H1 (cell line): ENCODE measurements around the gene CAB39L. TPM values are rescaled to one million over a fixed set of nuclear protein-coding genes. Genes with fewer than 3 reads are reported as not detected.

Experiments used
- CTCF ChIA-PET: fragments of 300-600 bp; sonication (Branson Sonifier 250); formaldehyde crosslinking; loops from one replicate; lab custom pipeline; 2021; ENCODE audit not compliant: partially characterized antibody; lab: Charles Lee
- POLR2A ChIA-PET: fragments of 300-600 bp; sonication (Branson Sonifier 250); formaldehyde crosslinking; loops from one replicate; lab custom pipeline; 2021; ENCODE audit warnings: inconsistent platforms; ENCODE audit not compliant: partially characterized antibody; lab: Charles Lee
- DNase-seq, 2 experiments: peaks; one replicate each; pipeline versions ENCODE4 v3.0.0 to v3.0.0-alpha.2; 2010 to 2022; ENCODE audit warnings: low spot score in 2 of 2, low read depth in 1 of 2, mixed read lengths in 1 of 2
- FAIRE-seq: peaks from 2 replicates; lab custom pipeline; 2011; peaks lifted over from hg19 to GRCh38; lab: Jason Lieb, UNC
- H2AFZ ChIP-seq: 2 replicates; pipeline ENCODE4 v1.8.1; 2012; ENCODE audit warnings: low read length, inconsistent platforms
- H2AK5ac ChIP-seq: 2 replicates; pipeline ENCODE4 v1.6.1; 2013; ENCODE audit warnings: low read depth, low read length
- H2BK120ac ChIP-seq: replicated peaks from 2 replicates; pipeline ENCODE3; 2013; ENCODE audit warnings: low read depth, low read length, inconsistent platforms
- H2BK12ac ChIP-seq: 2 replicates; pipeline ENCODE4 v1.6.1; 2013; ENCODE audit warnings: low read depth, low read length
- H2BK15ac ChIP-seq: 2 replicates; pipeline ENCODE4 v1.6.1; 2013; ENCODE audit warnings: low read length
- H2BK20ac ChIP-seq: 2 replicates; pipeline ENCODE4 v1.6.1; 2013; ENCODE audit warnings: low read length
- H2BK5ac ChIP-seq: 2 replicates; pipeline ENCODE4 v1.6.1; 2013; ENCODE audit warnings: low read depth, low read length
- H3K14ac ChIP-seq: 2 replicates; pipeline ENCODE4 v1.6.1; 2013; ENCODE audit warnings: inconsistent platforms; ENCODE audit not compliant: insufficient read length
- H3K18ac ChIP-seq: 2 replicates; pipeline ENCODE4 v1.6.1; 2013; ENCODE audit warnings: low read length; ENCODE audit errors: extremely low read depth
- H3K23ac ChIP-seq: 2 replicates; pipeline ENCODE4 v1.6.1; 2013; ENCODE audit warnings: inconsistent platforms; ENCODE audit not compliant: insufficient read length
- H3K23me2 ChIP-seq: 2 replicates; pipeline ENCODE4 v1.6.1; 2013; ENCODE audit warnings: low read depth, low read length
- H3K27ac ChIP-seq: 2 replicates; pipeline ENCODE4 v1.6.1; 2011; ENCODE audit warnings: low read depth, low read length, inconsistent platforms
- H3K27me3 ChIP-seq, 4 experiments: replicated peaks in 1 of 4; 1 replicate in 1 of 4; 2 replicates in 3 of 4; pipeline versions ENCODE4 v1.6.1 to v1.8.1; 2011 to 2013; ENCODE audit warnings: low read length in 3 of 4, mild to moderate bottlenecking in 3 of 4, inconsistent platforms in 2 of 4, mixed read lengths in 2 of 4, moderate library complexity in 1 of 4; ENCODE audit not compliant: control insufficient read depth in 3 of 4, insufficient read depth in 3 of 4; ENCODE audit errors: extremely low read depth in 1 of 4
- H3K36me3 ChIP-seq, 4 experiments: 2 replicates each; pipeline versions ENCODE4 v1.6.1 to v1.8.1; 2011 to 2013; ENCODE audit warnings: mild to moderate bottlenecking in 4 of 4, low read length in 3 of 4, moderate library complexity in 2 of 4, control low read depth in 1 of 4, inconsistent platforms in 1 of 4; ENCODE audit not compliant: insufficient read depth in 4 of 4, control insufficient read depth in 2 of 4
- H3K4ac ChIP-seq: replicated peaks from 2 replicates; pipeline ENCODE3; 2013; ENCODE audit warnings: low read length, low read depth, mixed read lengths, inconsistent platforms; ENCODE audit not compliant: insufficient read length
- H3K4me1 ChIP-seq, 4 experiments: replicated peaks in 1 of 4; 1 replicate in 1 of 4; 2 replicates in 3 of 4; pipeline versions ENCODE4 v1.6.1 to v1.8.1; 2011 to 2013; ENCODE audit warnings: low read length in 3 of 4, inconsistent platforms in 2 of 4, mixed read lengths in 1 of 4; ENCODE audit not compliant: insufficient read depth in 4 of 4, control insufficient read depth in 3 of 4
- H3K4me2 ChIP-seq, 2 experiments: 2 replicates each; pipeline versions ENCODE4 v1.6.1 to v1.8.1; 2011 to 2013; ENCODE audit warnings: low read depth in 2 of 2, low read length in 2 of 2, control low read depth in 1 of 2, inconsistent platforms in 1 of 2, mild to moderate bottlenecking in 1 of 2; ENCODE audit not compliant: insufficient read depth in 1 of 2
- H3K4me3 ChIP-seq, 4 experiments: fragments of 200-600, 300-600 bp in 1 of 4; sonication (generic), shearing (Covaris generic), sonication (Bioruptor Twin) in 1 of 4; 2 replicates each; pipeline versions ENCODE4 v1.5.1 to v1.8.1; 2011 to 2016; ENCODE audit warnings: low read length in 4 of 4, low read depth in 3 of 4, control low read depth in 2 of 4, inconsistent platforms in 2 of 4, mild to moderate bottlenecking in 2 of 4, mixed read lengths in 1 of 4, moderate library complexity in 1 of 4; ENCODE audit not compliant: insufficient read depth in 2 of 4; ENCODE audit errors: extremely low read depth in 1 of 4
- H3K56ac ChIP-seq: replicated peaks from 2 replicates; pipeline ENCODE3; 2013; ENCODE audit warnings: low read depth, mild to moderate bottlenecking, mixed read lengths, low read length, inconsistent platforms; ENCODE audit not compliant: insufficient read length
- H3K79me1 ChIP-seq: 2 replicates; pipeline ENCODE4 v1.6.1; 2013; ENCODE audit warnings: low read depth, low read length, control low read depth
- H3K79me2 ChIP-seq, 2 experiments: 2 replicates each; pipeline versions ENCODE4 v1.6.1 to v1.8.1; 2012 to 2013; ENCODE audit warnings: low read length in 2 of 2, mild to moderate bottlenecking in 2 of 2, inconsistent platforms in 1 of 2; ENCODE audit not compliant: insufficient read depth in 2 of 2, control insufficient read depth in 1 of 2
- H3K9ac ChIP-seq, 4 experiments: replicated peaks in 1 of 4; 1 replicate in 1 of 4; 2 replicates in 3 of 4; pipeline versions ENCODE4 v1.6.1 to v1.8.1; 2011 to 2013; ENCODE audit warnings: low read depth in 3 of 4, low read length in 3 of 4, control low read depth in 2 of 4, mild to moderate bottlenecking in 2 of 4, moderate library complexity in 2 of 4, inconsistent platforms in 1 of 4; ENCODE audit errors: extremely low read depth in 1 of 4
- H3K9me3 ChIP-seq, 2 experiments: 2 replicates each; pipeline versions ENCODE4 v1.6.1 to v1.8.1; 2012 to 2013; ENCODE audit warnings: mild to moderate bottlenecking in 2 of 2, moderate library complexity in 2 of 2, control low read depth in 1 of 2, inconsistent platforms in 1 of 2, low read depth in 1 of 2, low read length in 1 of 2, mixed read lengths in 1 of 2; ENCODE audit not compliant: insufficient read depth in 2 of 2
- H4K20me1 ChIP-seq, 2 experiments: replicated peaks in 1 of 2; 2 replicates each; pipeline versions ENCODE3 to v1.8.1; 2011 to 2013; ENCODE audit warnings: inconsistent platforms in 2 of 2, low read length in 2 of 2, mild to moderate bottlenecking in 1 of 2; ENCODE audit not compliant: insufficient read depth in 2 of 2, control insufficient read depth in 1 of 2
- H4K5ac ChIP-seq: 2 replicates; pipeline ENCODE4 v1.6.1; 2013; ENCODE audit warnings: low read length, low read depth, mixed read lengths, inconsistent platforms; ENCODE audit not compliant: insufficient read length
- H4K8ac ChIP-seq: 2 replicates; pipeline ENCODE4 v1.8.0; 2013; ENCODE audit warnings: mild to moderate bottlenecking, moderate library complexity, low read length, inconsistent platforms; ENCODE audit not compliant: insufficient read depth; ENCODE audit errors: extremely low read depth
- H4K91ac ChIP-seq: replicated peaks from 2 replicates; pipeline ENCODE3; 2013; ENCODE audit warnings: low read length, mixed read lengths, inconsistent platforms; ENCODE audit not compliant: insufficient read length
- ASH2L ChIP-seq: fragments of 200-600, 300-600 bp; sonication (generic); IDR thresholded peaks from one replicate; pipeline ENCODE4 v1.7.1; 2017; ENCODE audit warnings: low read length
- ATF3 ChIP-seq: IDR thresholded peaks from 2 replicates; pipeline ENCODE4 v1.6.1; 2011; ENCODE audit warnings: low read depth, mild to moderate bottlenecking, low read length; ENCODE audit not compliant: insufficient read depth
- BCL11A ChIP-seq, 2 experiments: IDR thresholded peaks; one replicate each; pipeline ENCODE4 v1.6.1; 2011; ENCODE audit warnings: low read depth in 2 of 2, low read length in 2 of 2, mild to moderate bottlenecking in 2 of 2
- CHD1 ChIP-seq: IDR thresholded peaks from 2 replicates; pipeline ENCODE4 v1.6.1; 2012; ENCODE audit warnings: low read depth, low read length, improper control_type of control experiment
- CTBP2 ChIP-seq: IDR thresholded peaks from 2 replicates; pipeline ENCODE4 v1.7.0; 2011; ENCODE audit warnings: borderline replicate concordance, mild to moderate bottlenecking, moderate library complexity, mixed read lengths, low read length; ENCODE audit not compliant: insufficient read depth, insufficient read length
- EP300 ChIP-seq, 2 experiments: IDR thresholded peaks; 1 replicate in 1 of 2; 2 replicates in 1 of 2; pipeline ENCODE4 v1.6.1; 2011 to 2012; ENCODE audit warnings: low read depth in 2 of 2, low read length in 2 of 2, mild to moderate bottlenecking in 2 of 2, borderline replicate concordance in 1 of 2, inconsistent platforms in 1 of 2, moderate library complexity in 1 of 2
- FOSL1 ChIP-seq: IDR thresholded peaks from 2 replicates; pipeline ENCODE4 v1.6.1; 2011; ENCODE audit warnings: mild to moderate bottlenecking, low read depth, low read length, moderate library complexity; ENCODE audit not compliant: insufficient read depth
- JUN ChIP-seq: IDR thresholded peaks from 2 replicates; pipeline ENCODE4 v1.6.1; 2011; ENCODE audit warnings: low read depth, mild to moderate bottlenecking, improper control_type of control experiment, low read length
- JUND ChIP-seq: IDR thresholded peaks from 2 replicates; pipeline ENCODE4 v1.6.1; 2011; ENCODE audit warnings: mild to moderate bottlenecking, improper control_type of control experiment, low read length
- PHF8 ChIP-seq: fragments of 200-600 bp; sonication (generic); conservative IDR thresholded peaks from 2 replicates; pipeline ENCODE4 v1.7.1; 2012; ENCODE audit warnings: low read depth, mild to moderate bottlenecking, inconsistent platforms, low read length, moderate library complexity
- RXRA ChIP-seq: IDR thresholded peaks from 2 replicates; pipeline ENCODE4 v1.6.1; 2011; ENCODE audit warnings: low read depth, mild to moderate bottlenecking, low read length, moderate library complexity; ENCODE audit not compliant: insufficient read depth
- SIRT6 ChIP-seq: IDR thresholded peaks from one replicate; pipeline ENCODE4 v1.7.1; 2012; ENCODE audit warnings: low read length, inconsistent platforms
- SRF ChIP-seq: IDR thresholded peaks from 2 replicates; pipeline ENCODE4 v1.6.1; 2011; ENCODE audit warnings: mild to moderate bottlenecking, low read depth, low read length, moderate library complexity
- SUZ12 ChIP-seq: fragments of 200-600 bp; sonication (generic); IDR thresholded peaks from 2 replicates; pipeline ENCODE4 v1.6.1; 2012; ENCODE audit warnings: mild to moderate bottlenecking, inconsistent platforms, low read length, moderate library complexity, mixed read lengths
- TCF12 ChIP-seq: IDR thresholded peaks from 2 replicates; pipeline ENCODE4 v1.6.1; 2011; ENCODE audit warnings: low read depth, mild to moderate bottlenecking, low read length
- WGBS, 2 experiments: shearing (Covaris generic) in 1 of 2; methylation state at CpG; one replicate each; pipeline versions ENCODE4 v1.1.6 to v1.1.7; 2013 to 2015; ENCODE audit warnings: low lambda C conversion rate in 2 of 2, mixed read lengths in 2 of 2, inconsistent platforms in 1 of 2, low coverage in 1 of 2, missing lambda C conversion rate in 1 of 2; ENCODE audit not compliant: insufficient replicate concordance in 2 of 2, insufficient coverage in 1 of 2, insufficient read length in 1 of 2; ENCODE audit errors: extremely low coverage in 1 of 2, missing lambda C conversion rate in 1 of 2; 5-methylcytosine and 5-hydroxymethylcytosine counted together
- polyA plus RNA-seq, 7 experiments: library from polyadenylated mRNA; depleted of rRNA in 3 of 7; stranded (reverse) in 5 of 7; unstranded in 2 of 7; fragments of >200 nt in 5 of 7; fragments of 200-250 nt in 2 of 7; gene quantifications; 1 replicate in 5 of 7; 2 replicates in 1 of 7; 4 replicates in 1 of 7; pipeline versions ENCODE4 v1.2.1 to v1.2.3, GENCODE V29; 2011 to 2013; ENCODE audit warnings: missing spikeins in 2 of 7, mixed read lengths in 2 of 7
- total RNA-seq: library from RNA; stranded (reverse); fragmentation: NEBNext Ultra II Directional; extraction: Animal tissue kit (Norgen Biotek cat#: 25700); gene quantifications from 2 replicates; pipeline ENCODE4 v1.2.1, GENCODE V29; 2021

The CAB39L gene
- total and polyA plus RNA-seq, 2 of the 8 experiments (the other 6 are each of a cell fraction or from before 2014, with no cell fraction given), result 2.5 to 4.8 TPM

- Histone ChIP-seq H3K14ac (no peak overlapping the region), H3K9ac (no peak overlapping the region), H4K8ac (no peak overlapping the region), H3K18ac (no peak overlapping the region), H3K23ac (no peak overlapping the region), H2BK15ac (no peak overlapping the region), H3K36me3 (no peaks in the 10 kb centered on the region), H3K79me2 (no peaks in the 10 kb centered on the region), H2BK5ac (no peak overlapping the region), H3K4me2 (no peak overlapping the region), H3K4ac (no peak overlapping the region), H2BK120ac (no peak overlapping the region), H4K5ac (no peak overlapping the region), H3K9me3 (no peaks in the 10 kb centered on the region), H4K20me1 (no peaks in the 10 kb centered on the region), H2BK20ac (no peak overlapping the region), H3K79me1 (no peaks in the 10 kb centered on the region), H3K4me3 (no peak overlapping the region), H2AK5ac (no peak overlapping the region), H3K27ac (no peak overlapping the region), H4K91ac (no peak overlapping the region), H3K56ac (no peak overlapping the region), H3K23me2 (no peaks in the 10 kb centered on the region), H3K27me3 (no peaks in the 10 kb centered on the region), H3K4me1 (no peaks in the 10 kb centered on the region), H2BK12ac (no peak overlapping the region), H2AFZ (no peak overlapping the region)
- FAIRE-seq, result no peak
- 95% methylated on average over 2 of the region's 2 CpGs; no CpG with 5 or more reads in 1 of the 2 experiments for WGBS, 2 experiments
- ChIA-PET POLR2A (no interaction called here), CTCF (no interaction called here)
- DNase-seq, result no peak
- TF ChIP-seq JUND (no peak), BCL11A (IDR thresholded peaks at IDR 0.05; ENCODE audit: low read depth in 2 of 2, low read length in 2 of 2) (no peak), SUZ12 (no peak), ASH2L (no peak), RXRA (no peak), TCF12 (no peak), CTBP2 (no peak), SRF (no peak), FOSL1 (no peak), JUN (no peak), ATF3 (no peak), CHD1 (no peak), PHF8 (no peak), EP300 (IDR thresholded peaks at IDR 0.05; ENCODE audit: borderline replicate concordance in 1 of 2, low read depth in 2 of 2, low read length in 2 of 2) (no peak), SIRT6 (no peak)
Measured at GRCh38 chr13:49319951-49320350, 123.9 kb downstream of the CAB39L start.
